ENCODE measurements around the gene PRAC1. TPM values are rescaled to one million over a fixed set of nuclear protein-coding genes. Genes with fewer than 3 reads are reported as not detected.
A peak's percentile ranks its signal among the peaks of the same experiment; 100 is the strongest.

The PRAC1 gene
- total RNA-seq, 2 experiments from 2014 or later: not detected

GRCh38 chr17:48734333-48735061 lies 12.2 kb upstream of the PRAC1 start:
- Mint-ChIP-seq H3K9me3 (no peaks in the 10 kb centered on the region), H3K27ac (no peak overlapping the region), H3K27me3 (peaks cover 99% of the 10 kb centered on the region), H3K4me1 (peaks cover 27% of the 10 kb centered on the region), H3K4me3 (no peak overlapping the region), H3K36me3 (no peaks in the 10 kb centered on the region)
- DNase-seq: no peak

DNA sequence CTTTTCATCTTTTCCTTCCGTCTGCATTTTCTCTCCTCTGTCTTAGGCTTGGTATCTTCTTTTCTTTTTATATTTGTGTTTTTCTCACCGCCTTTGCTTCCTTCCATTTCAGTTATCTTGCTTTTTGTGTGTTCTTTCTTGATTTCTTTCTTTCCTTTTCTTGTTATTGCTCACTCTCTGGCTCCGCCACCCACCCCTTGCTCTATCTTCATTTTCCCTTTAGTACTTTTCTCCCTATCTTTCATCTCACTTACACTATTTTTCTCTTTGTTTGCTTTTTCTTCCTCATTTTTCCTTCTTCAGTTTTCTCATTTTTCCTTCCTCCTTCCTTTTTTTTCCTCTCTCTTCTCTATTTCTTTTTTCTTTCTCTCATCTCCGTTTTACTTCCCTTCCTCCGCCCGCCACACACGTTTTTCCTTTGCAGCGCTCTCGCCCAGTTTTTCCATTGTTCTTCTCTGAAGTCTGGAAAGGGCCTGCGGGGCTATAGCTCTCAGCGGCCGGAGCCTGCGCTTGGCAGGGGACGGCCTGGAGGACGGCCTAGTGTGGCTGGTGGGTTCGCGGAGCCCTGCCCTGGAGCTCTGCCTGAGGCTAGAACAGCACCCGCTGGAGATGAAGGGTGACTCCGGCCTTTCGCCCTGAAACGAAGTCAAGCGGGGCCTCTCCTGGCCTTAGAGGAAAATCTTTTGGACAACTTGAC lies 11.5 kb upstream of the PRAC1 start:
- H3K27ac Mint-ChIP-seq: no peak overlapping the region
- H3K4me1 Mint-ChIP-seq: peaks cover 25% of the 10 kb centered on the region
- peaks cover 99% of the 10 kb centered on the region for H3K27me3 Mint-ChIP-seq
- peak overlapping the region; percentile 50 for H3K4me3 Mint-ChIP-seq
- no peak for DNase-seq
- no peaks in the 10 kb centered on the region for H3K36me3 Mint-ChIP-seq
- no peaks in the 10 kb centered on the region for H3K9me3 Mint-ChIP-seq

- Mint-ChIP-seq H3K9me3 (no peaks in the 10 kb centered on the region), H3K27me3 (peaks cover 99% of the 10 kb centered on the region)
Observed at GRCh38 chr17:48732688-48733629, 10.6 kb upstream of the PRAC1 start.

DNA sequence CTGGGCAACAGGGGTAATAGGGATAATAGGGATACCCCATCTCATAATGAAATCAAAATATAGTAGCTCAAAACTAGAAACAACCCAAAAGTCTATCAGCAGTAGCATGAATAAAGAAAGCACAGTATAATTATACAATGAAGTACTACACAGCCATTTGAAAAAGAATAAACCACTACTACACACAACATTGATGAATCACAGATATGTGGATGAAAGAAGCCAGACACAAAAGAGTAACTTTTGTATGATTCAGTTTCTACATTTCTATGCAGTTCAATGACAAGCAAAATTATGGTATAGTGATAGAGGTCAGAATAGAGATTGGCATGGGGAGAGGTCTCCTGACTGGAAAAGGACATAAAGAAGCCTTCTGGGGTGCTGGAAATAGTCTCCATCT lies 9.0 kb upstream of the PRAC1 start:
- no peaks in the 10 kb centered on the region for H3K9me3 Mint-ChIP-seq
- DNase-seq: no peak
- H3K27ac Mint-ChIP-seq: no peak overlapping the region
- H3K36me3 Mint-ChIP-seq: no peaks in the 10 kb centered on the region
- H3K27me3 Mint-ChIP-seq: peaks cover 99% of the 10 kb centered on the region
- H3K4me3 Mint-ChIP-seq: no peak overlapping the region
- peaks cover 29% of the 10 kb centered on the region for H3K4me1 Mint-ChIP-seq

More at GRCh38 chr17:48732688-48733629, 10.6 kb upstream of the PRAC1 start:
- no peak for DNase-seq
- peak overlapping the region; percentile 50 for H3K4me3 Mint-ChIP-seq
- peaks cover 29% of the 10 kb centered on the region for H3K4me1 Mint-ChIP-seq
- H3K36me3 Mint-ChIP-seq: no peaks in the 10 kb centered on the region
- H3K27ac Mint-ChIP-seq: no peak overlapping the region

- Mint-ChIP-seq H3K4me3 (no peak overlapping the region), H3K36me3 (no peaks in the 10 kb centered on the region), H3K9me3 (no peaks in the 10 kb centered on the region), H3K4me1 (peaks cover 30% of the 10 kb centered on the region), H3K27ac (no peak overlapping the region), H3K27me3 (peaks cover 99% of the 10 kb centered on the region)
- no peak for DNase-seq
Observed at GRCh38 chr17:48730240-48730550, 7.9 kb upstream of the PRAC1 start.

DNA sequence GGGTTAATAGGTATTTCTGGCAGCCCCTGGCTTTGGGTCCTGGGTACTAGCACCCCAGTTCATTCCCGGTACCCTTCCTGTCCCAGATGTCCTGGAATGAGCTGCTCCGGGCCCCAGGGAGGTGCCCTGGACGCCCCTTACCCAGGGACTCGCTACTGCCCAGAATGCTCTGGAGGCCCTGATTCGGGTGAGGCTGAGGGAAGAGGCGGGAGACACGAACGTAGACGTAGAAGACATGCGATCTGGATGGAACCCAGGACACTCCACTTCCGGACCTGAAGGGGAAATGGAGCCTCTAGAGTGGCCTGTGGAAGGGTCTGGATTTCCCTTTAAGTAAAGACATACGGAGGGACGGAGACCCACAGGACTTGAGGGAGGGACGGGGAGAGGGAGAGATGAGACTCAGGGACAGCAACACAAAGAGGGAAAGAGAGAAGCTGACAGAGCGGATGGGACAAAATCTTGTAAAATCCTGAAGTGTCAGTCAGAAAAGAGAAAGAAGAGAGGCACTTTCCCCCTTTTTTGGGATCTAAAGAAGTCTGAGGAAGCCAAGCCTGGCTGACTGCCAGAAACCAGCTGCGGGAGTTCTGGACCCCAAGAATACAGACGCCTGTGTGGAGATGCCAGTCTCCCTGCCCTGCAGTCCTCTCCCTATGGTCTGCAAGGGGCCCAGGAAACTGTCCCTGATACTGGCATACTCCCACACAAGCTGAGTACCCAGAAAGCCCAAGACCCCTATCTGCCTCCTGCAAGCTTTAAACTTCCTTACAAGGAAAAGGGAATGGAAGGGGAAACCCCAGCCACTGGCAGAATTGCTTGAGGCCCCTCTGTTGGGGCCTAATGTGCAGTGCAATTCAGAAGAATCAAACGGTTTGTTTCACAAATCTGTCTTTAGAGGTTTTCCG lies 7.3 kb upstream of the PRAC1 start:
- no peak overlapping the region for H3K27ac Mint-ChIP-seq
- no peaks in the 10 kb centered on the region for H3K9me3 Mint-ChIP-seq

DNA sequence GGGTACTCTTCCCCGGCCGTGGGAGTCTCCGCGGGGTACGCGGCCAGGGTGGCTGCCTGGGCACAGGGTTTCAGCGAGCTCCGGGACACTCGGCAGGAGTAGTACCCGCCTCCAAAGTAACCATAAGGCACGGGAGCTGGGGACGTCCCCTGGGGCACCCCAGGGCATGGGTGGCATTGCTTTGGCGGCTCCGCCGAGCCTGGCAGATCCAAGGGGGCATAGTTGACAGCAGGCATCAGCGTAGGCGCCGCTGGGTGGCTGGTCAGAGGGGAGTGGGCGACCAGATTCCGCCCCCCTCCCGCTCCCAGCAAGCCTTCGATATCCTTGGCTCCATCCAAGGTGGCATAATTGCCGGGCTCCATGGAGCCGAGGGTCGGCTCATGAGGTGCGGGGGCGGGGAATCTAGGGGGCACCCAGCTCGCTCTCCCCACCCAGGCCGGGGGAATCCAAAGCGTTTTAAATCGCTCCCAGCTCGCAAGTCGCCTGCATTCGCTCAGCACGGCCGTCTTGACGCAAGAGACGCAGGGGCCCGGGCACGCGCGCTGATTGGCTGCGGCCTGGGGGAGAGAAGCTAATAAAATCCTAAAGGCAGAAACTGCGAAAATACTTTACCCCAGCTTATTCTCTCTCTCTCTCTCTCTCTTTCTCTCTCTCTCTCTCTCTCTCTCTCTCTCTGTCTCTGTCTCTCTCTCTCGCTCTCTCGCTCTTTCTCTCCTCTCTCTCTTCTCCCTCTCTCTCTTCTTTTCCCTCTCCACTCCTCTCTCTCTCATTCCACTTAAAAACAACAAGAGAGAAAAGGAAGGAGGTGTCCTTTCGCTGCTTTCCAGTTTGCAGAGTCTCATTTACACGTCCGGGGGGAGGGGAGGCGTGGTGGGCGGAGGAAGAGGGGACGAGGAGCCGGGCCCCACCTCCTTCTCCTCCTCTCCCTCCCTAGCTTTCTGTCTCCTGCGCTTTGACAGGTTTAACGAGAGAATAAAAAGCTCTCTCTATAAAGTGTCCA lies 6.2 kb upstream of the PRAC1 start, which contains the start of gene HOXB13:
HOXB13 (minus strand) TSS at position 519 of the 1,000 bp plus-strand sequence; CDS start at position 362, 157 bp downstream.
- Mint-ChIP-seq H3K27ac (no peak within 1 kb of the TSS), H3K4me3 (peak within 1 kb of the TSS; percentile 71), H3K36me3 (no peaks in the 10 kb centered on the region), H3K27me3 (peaks cover 99% of the 10 kb centered on the region), H3K9me3 (no peaks in the 10 kb centered on the region), H3K4me1 (peaks cover 32% of the 10 kb centered on the region)
- DNase-seq: peak; percentile 51

More for the DNA sequence above, 7.3 kb upstream of the PRAC1 start:
- H3K4me3 Mint-ChIP-seq: peak overlapping the region; percentile 8
- no peaks in the 10 kb centered on the region for H3K36me3 Mint-ChIP-seq
- no peak for DNase-seq
- H3K4me1 Mint-ChIP-seq: peaks cover 33% of the 10 kb centered on the region
- H3K27me3 Mint-ChIP-seq: peaks cover 99% of the 10 kb centered on the region

DNA sequence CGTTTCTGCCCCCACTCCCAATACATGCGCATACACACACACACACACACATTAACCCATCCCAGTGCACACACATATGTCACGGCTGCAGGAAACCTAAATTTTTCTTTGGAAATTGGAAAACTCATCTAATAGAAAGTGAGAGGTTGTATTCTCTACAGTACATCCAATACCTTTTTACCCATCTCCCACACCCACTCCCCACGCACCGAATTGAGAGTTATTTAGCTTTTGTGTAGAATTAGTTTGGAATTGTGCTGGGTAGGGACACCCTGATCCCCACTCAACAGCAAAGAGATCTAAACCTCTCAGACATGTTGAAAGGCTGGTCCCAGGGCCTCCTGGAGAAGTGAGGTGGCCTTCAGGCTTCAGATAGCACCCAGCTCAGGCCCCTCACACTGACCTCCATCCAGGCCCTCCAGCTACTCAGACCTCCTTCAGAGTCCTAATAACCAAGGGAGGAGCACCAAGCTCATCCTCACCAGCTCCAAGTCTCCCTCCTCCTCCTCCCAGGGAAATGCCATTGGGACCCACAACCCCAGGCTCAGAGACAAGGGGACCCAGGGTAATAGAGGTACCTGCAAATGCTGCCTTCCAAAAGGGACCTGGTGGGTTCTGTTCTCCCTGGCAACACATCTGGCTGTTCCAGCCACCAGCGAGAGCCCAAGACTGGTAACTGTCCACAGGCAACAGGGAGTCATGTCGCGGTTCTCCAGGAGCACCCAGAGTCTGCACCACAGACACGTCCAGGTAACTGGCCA lies 5.3 kb upstream of the PRAC1 start:
- peaks cover 34% of the 10 kb centered on the region for H3K4me1 Mint-ChIP-seq
- H3K27ac Mint-ChIP-seq: no peak overlapping the region
- H3K27me3 Mint-ChIP-seq: peaks cover 100% of the 10 kb centered on the region
- peaks cover under 1% of the 10 kb centered on the region for H3K36me3 Mint-ChIP-seq
- H3K9me3 Mint-ChIP-seq: no peaks in the 10 kb centered on the region
- DNase-seq: no peak
- H3K4me3 Mint-ChIP-seq: no peak overlapping the region

GRCh38 chr17:48726916-48727286 lies 4.6 kb upstream of the PRAC1 start:
- H3K9me3 Mint-ChIP-seq: no peaks in the 10 kb centered on the region
- peaks cover 33% of the 10 kb centered on the region for H3K4me1 Mint-ChIP-seq
- no peak overlapping the region for H3K4me3 Mint-ChIP-seq
- DNase-seq: no peak
- peaks cover 2% of the 10 kb centered on the region for H3K36me3 Mint-ChIP-seq
- H3K27me3 Mint-ChIP-seq: peaks cover 100% of the 10 kb centered on the region
- H3K27ac Mint-ChIP-seq: no peak overlapping the region

GRCh38 chr17:48726114-48726915 lies 4.0 kb upstream of the PRAC1 start:
- DNase-seq: no peak
- H3K27me3 Mint-ChIP-seq: peaks cover 100% of the 10 kb centered on the region
- no peak overlapping the region for H3K4me3 Mint-ChIP-seq
- no peaks in the 10 kb centered on the region for H3K9me3 Mint-ChIP-seq
- peaks cover 2% of the 10 kb centered on the region for H3K36me3 Mint-ChIP-seq
- peaks cover 33% of the 10 kb centered on the region for H3K4me1 Mint-ChIP-seq
- H3K27ac Mint-ChIP-seq: no peak overlapping the region

DNA sequence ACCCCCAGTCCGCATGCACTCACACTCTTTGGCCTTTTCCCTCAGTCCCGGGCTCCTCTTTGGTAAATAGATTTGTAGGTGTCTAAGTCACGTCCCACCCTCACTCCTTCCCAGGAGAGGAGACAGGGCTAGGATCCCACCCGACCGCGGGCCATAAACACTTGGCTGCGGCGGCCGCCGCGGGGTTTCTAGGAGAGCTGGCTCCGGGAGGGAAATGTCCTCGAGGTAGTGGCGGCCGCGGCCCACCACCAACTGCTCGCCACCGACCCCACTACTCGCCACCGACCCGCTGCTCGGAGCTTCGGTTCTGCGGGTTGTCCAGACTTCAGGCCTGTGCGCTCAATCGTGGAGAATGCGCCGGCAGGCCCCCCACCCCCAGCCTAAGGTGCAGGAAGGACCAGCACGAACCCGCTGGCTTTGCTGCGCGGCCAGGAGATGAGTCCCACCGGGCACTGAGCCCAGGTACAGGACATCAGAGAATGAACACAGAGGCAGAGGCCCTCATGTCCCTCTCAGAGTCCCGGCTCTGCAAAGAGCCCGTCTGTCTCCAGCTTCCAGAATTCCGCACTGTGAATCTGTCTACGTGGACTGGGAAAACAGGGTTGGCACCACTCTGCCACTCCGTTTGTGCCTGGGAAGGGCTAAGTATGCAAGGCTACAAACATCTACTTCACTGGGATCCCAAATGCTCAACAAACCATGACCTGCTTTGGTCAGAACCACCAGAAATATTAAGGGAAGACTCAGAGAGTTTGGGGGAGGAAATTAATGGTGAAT lies 3.2 kb upstream of the PRAC1 start:
- no peak overlapping the region for H3K4me3 Mint-ChIP-seq
- H3K4me1 Mint-ChIP-seq: peaks cover 33% of the 10 kb centered on the region
- peaks cover 100% of the 10 kb centered on the region for H3K27me3 Mint-ChIP-seq
- DNase-seq: no peak
- no peak overlapping the region for H3K27ac Mint-ChIP-seq
- H3K9me3 Mint-ChIP-seq: no peaks in the 10 kb centered on the region
- H3K36me3 Mint-ChIP-seq: peaks cover 2% of the 10 kb centered on the region

DNA sequence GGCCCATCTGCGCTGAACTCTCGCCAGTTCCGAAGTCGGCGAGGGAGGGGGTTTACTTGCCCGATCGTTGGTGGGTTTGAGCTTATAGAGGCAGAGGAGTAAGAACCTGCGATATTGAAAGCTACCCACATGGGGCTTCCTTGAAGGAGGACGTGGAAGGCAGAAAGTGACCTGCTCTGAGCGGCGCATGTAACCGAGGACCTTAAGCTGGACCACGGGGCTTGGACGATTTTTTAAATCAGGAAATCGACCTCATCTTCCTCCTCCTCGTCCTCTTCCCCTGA lies 2.6 kb upstream of the PRAC1 start:
- peaks cover 3% of the 10 kb centered on the region for H3K36me3 Mint-ChIP-seq
- H3K9me3 Mint-ChIP-seq: no peaks in the 10 kb centered on the region
- no peak overlapping the region for H3K4me3 Mint-ChIP-seq
- peaks cover 31% of the 10 kb centered on the region for H3K4me1 Mint-ChIP-seq
- no peak for DNase-seq
- H3K27me3 Mint-ChIP-seq: peaks cover 100% of the 10 kb centered on the region
- H3K27ac Mint-ChIP-seq: no peak overlapping the region

Measured in activated naive CD8-positive, alpha-beta T cell treated with anti-CD3 and anti-CD28 coated beads for 36 hours (primary cell).